Progenitor cell of endocrine pancreas (in vitro differentiated cells): ENCODE data around the gene MTIF3. TPM values are rescaled to one million over a fixed set of nuclear protein-coding genes. Genes with fewer than 3 reads are reported as not detected.
"Not testable (repeated sequence)": the region's sequence is repeated elsewhere in the genome, so short reads cannot be mapped to it uniquely, and the experiment has no call there.

Experiments
- DNase-seq: peaks from one replicate; pipeline ENCODE4 v3.0.0; 2021; ENCODE audit warnings: low spot score; ENCODE audit not compliant: unreplicated experiment
- H3K27ac Mint-ChIP-seq: 2 replicates; pipeline ENCODE4 v1.8.0; 2021; ENCODE audit warnings: mild to moderate bottlenecking, moderate library complexity, mixed read lengths
- H3K27me3 Mint-ChIP-seq: 2 replicates; pipeline ENCODE4 v1.8.0; 2021; ENCODE audit warnings: mixed read lengths
- H3K36me3 Mint-ChIP-seq: 2 replicates; pipeline ENCODE4 v1.8.0; 2022; ENCODE audit warnings: mixed read lengths; ENCODE audit not compliant: insufficient read depth
- H3K4me1 Mint-ChIP-seq: 2 replicates; pipeline ENCODE4 v1.8.0; 2021; ENCODE audit warnings: low read depth, mixed read lengths
- H3K4me3 Mint-ChIP-seq: 2 replicates; pipeline ENCODE4 v1.8.0; 2021; ENCODE audit warnings: low read depth, mild to moderate bottlenecking, moderate library complexity, mixed read lengths
- H3K9me3 Mint-ChIP-seq: 2 replicates; pipeline ENCODE4 v1.8.0; 2021; ENCODE audit warnings: low read depth, mixed read lengths
- CTCF ChIP-seq: fragments of 200-600 bp; sonication (generic); IDR thresholded peaks from one replicate; pipeline ENCODE4 v1.5.0; 2021; ENCODE audit warnings: antibody characterized with exemption, mild to moderate bottlenecking; ENCODE audit not compliant: unreplicated experiment
- total RNA-seq: library from RNA; stranded (reverse); gene quantifications from 2 replicates; pipeline ENCODE4 v1.2.1, GENCODE V29; 2021

MTIF3 gene
- total RNA-seq, 1 donor from 2014 or later = 54.4 TPM

GRCh38 chr13:27405546-27406134, 44.7 kb downstream of the MTIF3 start:
- peaks cover 3% of the 10 kb centered on the region for H3K27me3 Mint-ChIP-seq

GRCh38 chr13:27404680-27405079, 45.7 kb downstream of the MTIF3 start:
- no peak for TF ChIP-seq CTCF
- Mint-ChIP-seq H3K27ac (peak overlapping the region; percentile 96), H3K9me3 (no peaks in the 10 kb centered on the region), H3K4me3 (no peak overlapping the region), H3K27me3 (peaks cover 3% of the 10 kb centered on the region), H3K4me1 (peaks cover 60% of the 10 kb centered on the region), H3K36me3 (no peaks in the 10 kb centered on the region)
- no peak for DNase-seq

More at GRCh38 chr13:27405546-27406134, 44.7 kb downstream of the MTIF3 start:
- no peaks in the 10 kb centered on the region for H3K9me3 Mint-ChIP-seq
- peaks cover 60% of the 10 kb centered on the region for H3K4me1 Mint-ChIP-seq
- DNase-seq = no peak
- H3K27ac Mint-ChIP-seq = no peak overlapping the region
- H3K4me3 Mint-ChIP-seq = no peak overlapping the region
- no peaks in the 10 kb centered on the region for H3K36me3 Mint-ChIP-seq
- TF ChIP-seq CTCF = no peak

GRCh38 chr13:27403727-27404385, 46.5 kb downstream of the MTIF3 start:
- Mint-ChIP-seq H3K4me3 (peak overlapping the region; percentile 3), H3K4me1 (peaks cover 60% of the 10 kb centered on the region), H3K9me3 (no peaks in the 10 kb centered on the region), H3K27me3 (peaks cover 3% of the 10 kb centered on the region), H3K36me3 (no peaks in the 10 kb centered on the region), H3K27ac (peak overlapping the region; percentile 96)
- DNase-seq = no peak
- no peak for TF ChIP-seq CTCF

- Mint-ChIP-seq H3K36me3 (no peaks in the 10 kb centered on the region), H3K9me3 (no peaks in the 10 kb centered on the region), H3K4me1 (peaks cover 59% of the 10 kb centered on the region), H3K27ac (peak overlapping the region; percentile 96), H3K4me3 (no peak overlapping the region), H3K27me3 (peaks cover 2% of the 10 kb centered on the region)
- DNase-seq = no peak
- TF ChIP-seq CTCF = no peak
These were observed 47.1 kb downstream of the MTIF3 start for GRCh38 chr13:27403203-27403678.

GRCh38 chr13:27401210-27401609, 49.2 kb downstream of the MTIF3 start:
- TF ChIP-seq CTCF = no peak
- H3K9me3 Mint-ChIP-seq = no peaks in the 10 kb centered on the region
- no peaks in the 10 kb centered on the region for H3K36me3 Mint-ChIP-seq
- H3K4me3 Mint-ChIP-seq = no peak overlapping the region
- H3K4me1 Mint-ChIP-seq = peaks cover 53% of the 10 kb centered on the region
- DNase-seq = no peak
- H3K27me3 Mint-ChIP-seq = no peaks in the 10 kb centered on the region
- H3K27ac Mint-ChIP-seq = peak overlapping the region; percentile 74

- peaks cover 52% of the 10 kb centered on the region for H3K4me1 Mint-ChIP-seq
- H3K27ac Mint-ChIP-seq, H3K36me3 Mint-ChIP-seq, H3K27me3 Mint-ChIP-seq, H3K9me3 Mint-ChIP-seq, DNase-seq, H3K4me3 Mint-ChIP-seq: not testable (repeated sequence)
These were observed 50.0 kb downstream of the MTIF3 start for GRCh38 chr13:27400405-27400804.
